ENCODE measurements around the gene LRRFIP1. TPM values are rescaled to one million over a fixed set of nuclear protein-coding genes. Genes with fewer than 3 reads are reported as not detected.
A peak's percentile ranks its signal among the peaks of the same experiment; 100 is the strongest.
"Not testable (repeated sequence)": the region's sequence is repeated elsewhere in the genome, so short reads cannot be mapped to it uniquely, and the experiment has no call there.

The LRRFIP1 gene
- total RNA-seq, 2 donors from 2014 or later = 175 to 225 TPM

DNA sequence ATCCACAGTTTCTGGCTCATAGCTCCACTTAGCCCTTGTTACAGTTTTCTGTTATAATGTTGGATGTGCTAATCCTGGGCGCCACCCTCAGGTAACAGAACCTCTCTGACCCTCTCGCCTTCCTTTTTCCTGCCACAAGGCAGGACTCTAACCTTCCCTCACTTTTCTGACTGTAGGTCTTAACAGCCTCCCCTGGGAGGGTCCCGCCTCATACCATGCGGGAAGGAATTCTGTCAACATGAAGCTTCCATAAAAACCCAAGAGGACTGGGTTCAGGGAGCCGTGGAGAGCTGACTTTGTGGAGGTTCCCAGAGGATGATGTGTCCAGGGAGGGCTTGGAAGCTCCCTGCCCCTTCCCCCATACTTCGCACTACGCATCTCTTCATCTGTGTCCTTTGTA lies 25.0 kb upstream of the LRRFIP1 start:
- no peak overlapping the region for H3K4me3 Mint-ChIP-seq

DNA sequence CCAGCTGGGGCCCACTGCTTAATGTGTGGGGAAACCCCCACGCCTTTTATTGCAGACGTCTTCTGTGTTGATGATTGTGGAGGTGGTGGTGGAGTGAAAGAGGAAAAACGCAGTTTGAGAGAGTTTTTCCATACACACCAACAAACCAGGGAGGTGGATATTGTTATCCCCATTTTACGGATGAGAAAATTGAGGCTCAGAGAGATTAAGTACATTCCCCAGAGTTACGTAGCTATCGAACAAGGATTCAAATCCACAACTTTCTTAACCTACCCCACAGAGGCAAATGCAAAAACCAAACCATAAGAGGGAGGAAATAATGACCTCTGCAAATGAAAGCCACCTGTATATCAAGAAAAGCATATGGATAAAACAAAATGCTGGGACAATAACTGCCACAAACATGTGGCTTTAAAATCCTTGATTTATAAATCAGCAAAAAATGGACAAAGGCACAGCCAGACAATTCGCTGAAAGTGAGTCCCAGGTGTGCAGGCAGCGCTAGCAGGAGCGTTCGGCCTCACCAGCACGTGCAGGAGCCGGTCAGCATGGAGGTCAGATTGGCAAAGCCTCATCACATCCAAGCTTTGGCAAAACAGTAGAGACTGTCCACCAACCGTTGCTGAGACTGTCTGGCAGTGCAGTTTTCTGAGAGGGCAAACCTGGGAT lies 24.2 kb upstream of the LRRFIP1 start:
- DNase-seq (no peak), ATAC-seq (no peak)
- H3K4me3 Mint-ChIP-seq = peak overlapping the region; percentile 84
- H3K27ac Mint-ChIP-seq = peak overlapping the region; percentile 97
- peaks cover 25% of the 10 kb centered on the region for H3K4me1 Mint-ChIP-seq
- peaks cover 8% of the 10 kb centered on the region for H3K27me3 Mint-ChIP-seq
- no peaks in the 10 kb centered on the region for H3K9me3 ChIP-seq (ENCODE audit: control insufficient read depth, low read length, poor library complexity, severe bottlenecking)
- H3K36me3 Mint-ChIP-seq (ENCODE audit: low read depth) = no peaks in the 10 kb centered on the region

More for the DNA sequence above, 25.0 kb upstream of the LRRFIP1 start:
- peak overlapping the region; percentile 97 for H3K27ac Mint-ChIP-seq
- ATAC-seq = no peak
- H3K27me3 Mint-ChIP-seq = peaks cover under 1% of the 10 kb centered on the region
- H3K4me1 Mint-ChIP-seq = peaks cover 25% of the 10 kb centered on the region
- H3K9me3 ChIP-seq (ENCODE audit: control insufficient read depth, low read length, poor library complexity, severe bottlenecking) = no peaks in the 10 kb centered on the region
- no peaks in the 10 kb centered on the region for H3K36me3 Mint-ChIP-seq (ENCODE audit: low read depth)
- no peak for DNase-seq

- H3K27me3 Mint-ChIP-seq = peaks cover 9% of the 10 kb centered on the region
Measured at GRCh38 chr2:237603718-237604362, 23.5 kb upstream of the LRRFIP1 start.

DNA sequence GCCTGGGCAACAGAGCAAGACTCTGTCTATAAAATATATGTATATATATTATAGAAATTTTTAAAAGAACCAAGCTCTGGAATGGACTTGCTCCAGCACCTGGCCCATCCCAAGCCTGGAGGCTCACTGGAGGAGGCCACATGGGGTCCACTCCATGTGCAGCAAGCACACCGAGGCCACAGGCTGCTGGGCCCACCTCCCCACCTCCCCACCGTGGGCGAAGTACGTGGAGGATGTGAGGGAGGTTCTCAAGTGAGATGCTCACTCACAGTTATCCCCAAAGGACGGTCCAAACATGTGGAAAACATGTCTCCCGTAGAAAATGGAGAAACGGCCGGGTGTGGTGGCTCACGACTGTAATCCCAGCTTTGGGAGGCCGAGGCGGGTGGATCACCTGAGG lies 23.0 kb upstream of the LRRFIP1 start:
- Mint-ChIP-seq H3K4me3 (no peak overlapping the region), H3K27ac (peak overlapping the region; percentile 97), H3K4me1 (peaks cover 23% of the 10 kb centered on the region), H3K27me3 (peaks cover 10% of the 10 kb centered on the region), H3K36me3 (ENCODE audit: low read depth) (no peaks in the 10 kb centered on the region)
- no peaks in the 10 kb centered on the region for H3K9me3 ChIP-seq (ENCODE audit: control insufficient read depth, low read length, poor library complexity, severe bottlenecking)
- ATAC-seq = no peak
- no peak for DNase-seq

More at GRCh38 chr2:237603718-237604362, 23.5 kb upstream of the LRRFIP1 start:
- no peaks in the 10 kb centered on the region for H3K36me3 Mint-ChIP-seq (ENCODE audit: low read depth)
- peak overlapping the region; percentile 84 for H3K4me3 Mint-ChIP-seq
- H3K9me3 ChIP-seq (ENCODE audit: control insufficient read depth, low read length, poor library complexity, severe bottlenecking) = no peaks in the 10 kb centered on the region
- ATAC-seq = peak; percentile 99
- H3K27ac Mint-ChIP-seq = peak overlapping the region; percentile 97
- DNase-seq = peak in 2 of 3 donors; percentile 25 to 45
- H3K4me1 Mint-ChIP-seq = peaks cover 23% of the 10 kb centered on the region

DNA sequence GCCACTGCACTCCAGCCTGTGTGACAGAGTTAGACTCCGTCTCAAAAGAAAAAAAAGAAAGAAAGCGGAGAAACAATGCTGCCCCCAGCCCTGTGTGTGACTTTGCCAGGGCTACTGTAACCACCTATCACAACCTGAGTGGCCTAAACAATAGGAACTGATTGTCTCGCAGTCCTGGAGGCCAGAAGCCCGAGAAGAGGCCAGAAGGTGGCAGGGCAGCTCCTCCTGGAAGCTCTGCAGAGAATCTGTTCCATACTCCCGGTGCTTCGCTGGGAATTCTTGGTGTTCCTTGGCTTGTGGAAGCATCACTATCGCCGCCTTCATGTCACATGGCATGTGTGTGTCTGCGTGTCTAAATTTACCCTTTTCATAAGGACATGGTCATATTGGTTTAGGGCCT lies 22.4 kb upstream of the LRRFIP1 start:
- Mint-ChIP-seq H3K36me3 (ENCODE audit: low read depth) (peaks cover 3% of the 10 kb centered on the region), H3K27ac (peak overlapping the region; percentile 97), H3K4me1 (peaks cover 23% of the 10 kb centered on the region), H3K4me3 (no peak overlapping the region), H3K27me3 (peaks cover 15% of the 10 kb centered on the region)
- no peak for ATAC-seq
- DNase-seq = no peak
- H3K9me3 ChIP-seq (ENCODE audit: control insufficient read depth, low read length, poor library complexity, severe bottlenecking) = no peaks in the 10 kb centered on the region

DNA sequence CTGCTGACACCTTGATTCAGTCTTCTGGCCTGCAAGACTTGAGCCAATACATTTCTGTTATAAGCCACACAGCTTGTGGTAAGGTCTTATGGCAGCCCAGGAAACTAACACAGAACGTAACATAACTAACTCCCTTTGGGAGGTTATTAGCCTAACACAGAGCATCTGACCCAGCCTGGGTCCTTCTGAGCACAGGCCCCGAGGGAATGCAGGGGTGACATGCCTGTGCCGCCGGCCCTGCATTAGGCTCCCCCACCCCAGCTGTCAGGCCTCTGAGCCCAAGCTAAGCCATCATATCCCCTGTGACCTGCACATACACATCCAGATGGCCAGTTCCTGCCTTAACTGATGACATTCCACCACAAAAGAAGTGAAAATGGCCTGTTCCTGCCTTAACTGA lies 20.9 kb upstream of the LRRFIP1 start:
- Mint-ChIP-seq H3K27me3 (peaks cover 21% of the 10 kb centered on the region), H3K27ac (peak overlapping the region; percentile 97), H3K4me1 (peaks cover 25% of the 10 kb centered on the region)
- not testable (repeated sequence) for DNase-seq; H3K36me3 Mint-ChIP-seq (ENCODE audit: low read depth); ATAC-seq; H3K9me3 ChIP-seq (ENCODE audit: control insufficient read depth, low read length, poor library complexity, severe bottlenecking); H3K4me3 Mint-ChIP-seq

DNA sequence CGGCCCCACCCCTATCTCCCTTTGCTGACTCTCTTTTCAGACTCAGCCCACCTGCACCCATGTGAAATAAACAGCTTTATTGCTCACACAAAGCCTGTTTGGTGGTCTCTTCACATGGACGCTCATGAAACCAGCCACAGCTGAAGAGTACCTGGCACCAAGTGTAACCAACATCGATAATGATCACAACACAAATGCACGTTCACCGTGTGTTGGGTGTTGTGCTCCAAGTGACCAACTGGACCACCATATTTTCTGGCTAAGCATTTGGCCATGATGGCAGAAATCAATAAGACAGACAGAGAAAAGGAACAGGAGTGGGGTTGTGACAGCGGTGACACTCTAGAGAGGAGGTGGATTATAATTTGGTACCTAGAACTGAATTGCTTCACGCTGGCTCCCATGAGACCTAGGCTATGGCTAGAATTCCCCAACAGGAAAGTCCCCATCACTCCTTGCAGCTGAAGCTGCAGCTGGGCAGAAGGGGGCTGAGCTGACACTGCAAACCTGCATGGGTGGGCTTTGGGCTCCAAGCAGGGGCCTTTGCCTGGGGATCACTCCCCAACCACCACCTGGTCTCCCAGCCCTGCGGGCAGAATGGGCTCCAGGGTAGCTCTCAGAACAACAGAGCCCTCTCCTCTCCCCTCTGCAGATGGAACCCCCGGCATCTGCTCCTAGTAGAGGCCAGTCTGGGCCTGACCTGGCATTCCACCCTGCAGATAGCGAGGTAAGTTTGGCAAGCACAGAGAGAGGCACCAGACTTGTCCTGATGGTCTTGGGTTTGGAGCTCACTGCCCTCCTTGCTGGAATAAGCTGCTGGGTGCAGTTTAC lies 14.6 kb upstream of the LRRFIP1 start:
- no peak overlapping the region for H3K4me3 Mint-ChIP-seq
- no peak overlapping the region for H3K27ac Mint-ChIP-seq
- peaks cover 24% of the 10 kb centered on the region for H3K4me1 Mint-ChIP-seq
- H3K36me3 Mint-ChIP-seq (ENCODE audit: low read depth) = peaks cover 7% of the 10 kb centered on the region
- ATAC-seq = no peak
- DNase-seq = no peak
- peaks cover 18% of the 10 kb centered on the region for H3K27me3 Mint-ChIP-seq
- H3K9me3 ChIP-seq (ENCODE audit: control insufficient read depth, low read length, poor library complexity, severe bottlenecking) = no peaks in the 10 kb centered on the region

DNA sequence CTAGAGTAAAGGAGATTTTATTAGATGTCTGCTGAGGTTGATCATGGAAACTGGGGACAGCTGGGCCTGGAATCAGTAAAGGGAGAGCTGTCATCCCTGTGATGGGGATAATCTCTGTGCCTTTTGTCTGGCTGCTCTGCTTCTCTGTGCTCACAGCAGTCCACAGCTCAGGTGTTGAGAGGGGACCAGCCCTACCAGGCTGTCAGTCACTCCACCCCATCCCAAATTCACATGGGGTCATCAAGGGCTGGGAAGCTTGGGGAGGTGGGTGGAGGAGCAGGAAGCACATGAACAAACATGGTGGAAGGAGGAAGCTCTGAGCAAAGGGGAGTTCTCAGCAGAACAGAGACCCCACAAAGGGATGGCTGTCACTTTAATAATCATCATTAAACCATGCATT lies 13.7 kb upstream of the LRRFIP1 start:
- no peak overlapping the region for H3K4me3 Mint-ChIP-seq
- H3K9me3 ChIP-seq (ENCODE audit: control insufficient read depth, low read length, poor library complexity, severe bottlenecking) = no peaks in the 10 kb centered on the region
- H3K4me1 Mint-ChIP-seq = peaks cover 20% of the 10 kb centered on the region
- no peak for ATAC-seq
- no peak overlapping the region for H3K27ac Mint-ChIP-seq
- H3K27me3 Mint-ChIP-seq = peaks cover 12% of the 10 kb centered on the region
- no peak for DNase-seq
- H3K36me3 Mint-ChIP-seq (ENCODE audit: low read depth) = peaks cover 7% of the 10 kb centered on the region

- no peak for DNase-seq
Measured at GRCh38 chr2:237614151-237614720, 13.2 kb upstream of the LRRFIP1 start.

DNA sequence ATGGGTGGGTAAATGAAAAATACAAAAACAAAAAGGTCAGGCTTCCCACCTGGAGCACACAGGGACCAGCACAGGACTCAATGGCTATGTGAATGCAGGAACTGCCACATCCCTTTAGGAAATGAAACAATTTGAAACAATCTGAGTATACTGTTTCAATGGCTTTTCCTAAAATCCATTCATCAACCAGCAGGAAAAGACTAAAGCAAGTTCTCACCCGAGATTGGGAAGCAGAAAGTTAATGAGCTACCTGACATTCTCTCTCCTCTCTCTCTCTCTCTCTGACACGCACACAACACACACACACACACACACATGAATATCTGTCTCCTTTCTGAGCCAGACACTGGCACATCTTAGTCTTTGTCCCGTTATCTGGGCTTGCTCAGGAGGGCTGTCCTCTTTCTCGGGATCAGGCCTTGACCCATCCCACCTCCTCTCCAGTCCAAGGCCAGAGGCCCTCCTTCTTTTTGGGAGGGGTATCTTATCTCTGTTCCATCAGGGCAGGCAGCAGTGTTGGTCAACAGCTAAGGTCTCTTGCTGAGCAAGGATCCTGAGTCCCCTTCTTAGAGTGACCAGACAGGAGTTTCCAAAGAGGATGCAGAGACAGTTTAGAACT lies 11.6 kb upstream of the LRRFIP1 start:
- DNase-seq = no peak
- Mint-ChIP-seq H3K27me3 (no peaks in the 10 kb centered on the region), H3K27ac (no peak overlapping the region), H3K36me3 (ENCODE audit: low read depth) (peaks cover 3% of the 10 kb centered on the region), H3K4me3 (no peak overlapping the region), H3K4me1 (peaks cover 17% of the 10 kb centered on the region)
- ATAC-seq = no peak
- H3K9me3 ChIP-seq (ENCODE audit: control insufficient read depth, low read length, poor library complexity, severe bottlenecking) = no peaks in the 10 kb centered on the region

More at GRCh38 chr2:237614151-237614720, 13.2 kb upstream of the LRRFIP1 start:
- Mint-ChIP-seq H3K27me3 (peaks cover 12% of the 10 kb centered on the region), H3K27ac (no peak overlapping the region), H3K36me3 (ENCODE audit: low read depth) (peaks cover 7% of the 10 kb centered on the region), H3K4me1 (peaks cover 20% of the 10 kb centered on the region), H3K4me3 (no peak overlapping the region)
- no peaks in the 10 kb centered on the region for H3K9me3 ChIP-seq (ENCODE audit: control insufficient read depth, low read length, poor library complexity, severe bottlenecking)
- no peak for ATAC-seq

- no peaks in the 10 kb centered on the region for H3K9me3 ChIP-seq (ENCODE audit: control insufficient read depth, low read length, poor library complexity, severe bottlenecking)
- peak overlapping the region; percentile 80 for H3K4me3 Mint-ChIP-seq
- no peaks in the 10 kb centered on the region for H3K27me3 Mint-ChIP-seq
- peak overlapping the region; percentile 85 for H3K27ac Mint-ChIP-seq
- DNase-seq (no peak), ATAC-seq (no peak)
- H3K4me1 Mint-ChIP-seq = peaks cover 17% of the 10 kb centered on the region
- H3K36me3 Mint-ChIP-seq (ENCODE audit: low read depth) = peaks cover 4% of the 10 kb centered on the region
Measured at GRCh38 chr2:237616373-237616733, 11.0 kb upstream of the LRRFIP1 start.

DNA sequence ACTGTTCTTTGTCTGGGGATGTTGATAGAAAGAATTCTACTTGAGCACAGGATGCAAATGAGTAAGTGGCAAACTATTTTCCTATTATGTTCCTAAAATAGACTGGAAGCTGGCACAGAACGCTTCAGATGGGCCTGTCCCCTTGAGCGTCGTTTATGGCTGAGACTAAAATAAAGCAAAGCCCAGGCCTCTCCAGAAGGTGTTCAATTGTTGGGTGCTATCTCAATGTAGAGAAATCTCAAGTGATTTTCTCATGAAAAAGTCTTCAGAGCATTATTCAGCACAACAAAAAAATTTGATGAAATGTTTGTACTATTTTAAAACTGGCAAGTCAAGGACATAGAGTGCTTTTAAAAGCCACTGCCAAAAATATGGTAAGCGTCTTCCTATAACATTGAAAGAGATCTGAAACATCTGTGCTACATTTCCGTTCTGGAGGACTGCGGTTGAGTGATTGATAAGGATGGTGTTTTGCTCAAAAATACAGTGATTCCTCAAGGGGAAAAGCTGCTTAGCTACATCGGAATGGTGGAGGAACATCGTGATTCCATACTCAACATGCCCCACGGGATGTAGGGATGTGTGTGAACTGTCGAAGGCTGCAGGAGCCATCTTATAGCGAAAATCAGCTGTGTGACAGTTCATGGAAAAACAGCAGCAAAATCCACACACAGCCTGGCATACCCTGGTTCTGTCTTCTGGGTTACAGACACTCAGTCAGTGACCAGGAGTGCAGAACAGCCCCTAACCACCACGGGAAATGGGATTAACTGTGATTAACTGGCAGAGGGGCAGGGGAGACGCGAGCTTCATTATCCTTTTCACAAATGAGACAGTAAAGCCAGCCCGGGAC lies 10.4 kb upstream of the LRRFIP1 start:
- Mint-ChIP-seq H3K4me1 (peaks cover 20% of the 10 kb centered on the region), H3K27ac (peak overlapping the region; percentile 85), H3K4me3 (peak overlapping the region; percentile 80), H3K36me3 (ENCODE audit: low read depth) (peaks cover 4% of the 10 kb centered on the region), H3K27me3 (no peaks in the 10 kb centered on the region)
- no peaks in the 10 kb centered on the region for H3K9me3 ChIP-seq (ENCODE audit: control insufficient read depth, low read length, poor library complexity, severe bottlenecking)
- ATAC-seq (peak; percentile 78), DNase-seq (no peak)

Measured in T-helper 17 cell (primary cell).